D721Med (cell line): ENCODE data around the gene SRRM2.

Source experiments
- DNase-seq: peaks from one replicate; pipeline ENCODE4 v3.0.0; 2011; ENCODE audit warnings: low spot score; ENCODE audit not compliant: insufficient read length
- FAIRE-seq: peaks from 2 replicates; lab custom pipeline; 2011; peaks lifted over from hg19 to GRCh38; lab: Jason Lieb, UNC
- CTCF ChIP-seq: IDR thresholded peaks from 2 replicates; pipeline ENCODE4 v1.5.1; 2012; ENCODE audit warnings: mild to moderate bottlenecking, control low read depth; ENCODE audit not compliant: insufficient read depth; ENCODE audit errors: missing control alignments

SRRM2 gene

DNA sequence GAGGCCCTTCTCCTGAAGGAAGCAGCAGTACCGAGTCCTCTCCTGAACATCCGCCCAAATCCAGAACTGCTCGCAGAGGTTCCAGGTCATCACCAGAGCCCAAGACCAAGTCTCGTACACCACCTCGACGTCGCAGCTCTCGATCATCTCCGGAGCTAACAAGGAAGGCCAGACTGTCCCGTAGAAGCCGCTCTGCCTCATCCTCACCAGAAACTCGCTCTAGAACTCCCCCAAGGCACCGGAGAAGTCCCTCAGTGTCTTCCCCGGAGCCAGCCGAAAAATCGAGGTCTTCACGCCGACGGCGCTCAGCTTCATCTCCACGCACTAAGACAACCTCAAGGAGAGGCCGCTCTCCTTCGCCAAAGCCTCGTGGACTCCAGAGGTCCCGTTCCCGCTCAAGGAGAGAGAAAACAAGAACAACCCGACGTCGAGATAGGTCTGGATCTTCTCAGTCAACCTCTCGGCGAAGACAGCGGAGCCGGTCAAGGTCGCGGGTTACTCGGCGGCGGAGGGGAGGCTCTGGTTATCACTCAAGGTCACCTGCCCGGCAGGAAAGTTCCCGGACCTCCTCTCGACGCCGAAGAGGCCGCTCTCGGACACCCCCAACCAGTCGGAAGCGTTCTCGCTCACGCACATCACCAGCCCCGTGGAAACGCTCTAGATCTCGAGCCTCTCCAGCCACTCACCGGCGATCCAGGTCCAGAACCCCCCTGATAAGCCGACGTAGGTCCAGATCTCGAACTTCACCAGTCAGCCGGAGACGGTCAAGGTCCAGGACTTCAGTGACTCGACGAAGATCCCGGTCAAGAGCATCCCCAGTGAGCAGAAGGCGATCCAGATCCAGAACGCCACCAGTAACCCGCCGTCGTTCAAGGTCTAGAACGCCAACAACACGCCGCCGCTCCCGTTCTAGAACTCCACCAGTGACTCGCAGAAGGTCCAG, 13.3 kb downstream of the SRRM2 start:
- DNase-seq (no peak), FAIRE-seq (no peak)
- TF ChIP-seq CTCF: no peak

DNA sequence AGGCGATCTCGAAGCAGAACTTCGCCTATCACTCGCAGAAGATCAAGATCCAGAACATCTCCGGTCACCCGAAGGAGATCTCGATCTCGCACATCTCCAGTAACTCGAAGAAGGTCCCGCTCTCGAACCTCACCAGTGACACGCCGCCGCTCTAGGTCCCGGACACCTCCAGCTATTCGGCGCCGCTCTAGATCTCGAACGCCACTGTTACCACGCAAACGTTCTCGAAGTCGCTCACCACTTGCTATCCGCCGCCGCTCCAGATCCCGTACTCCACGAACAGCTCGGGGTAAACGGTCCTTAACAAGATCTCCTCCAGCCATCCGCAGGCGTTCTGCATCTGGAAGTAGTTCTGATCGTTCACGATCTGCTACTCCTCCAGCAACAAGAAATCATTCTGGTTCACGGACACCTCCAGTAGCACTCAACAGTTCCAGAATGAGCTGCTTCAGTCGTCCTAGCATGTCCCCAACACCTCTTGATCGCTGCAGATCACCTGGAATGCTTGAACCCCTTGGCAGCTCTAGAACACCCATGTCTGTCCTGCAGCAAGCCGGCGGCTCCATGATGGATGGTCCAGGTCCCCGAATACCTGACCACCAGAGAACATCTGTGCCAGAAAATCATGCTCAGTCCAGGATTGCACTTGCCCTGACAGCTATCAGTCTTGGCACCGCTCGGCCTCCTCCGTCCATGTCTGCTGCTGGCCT, 14.1 kb downstream of the SRRM2 start:
- FAIRE-seq (no peak), DNase-seq (no peak)
- no peak for TF ChIP-seq CTCF

GRCh38 chr16:2767140-2767731, 14.8 kb downstream of the SRRM2 start:
- DNase-seq (no peak), FAIRE-seq (no peak)
- no peak for TF ChIP-seq CTCF

DNA sequence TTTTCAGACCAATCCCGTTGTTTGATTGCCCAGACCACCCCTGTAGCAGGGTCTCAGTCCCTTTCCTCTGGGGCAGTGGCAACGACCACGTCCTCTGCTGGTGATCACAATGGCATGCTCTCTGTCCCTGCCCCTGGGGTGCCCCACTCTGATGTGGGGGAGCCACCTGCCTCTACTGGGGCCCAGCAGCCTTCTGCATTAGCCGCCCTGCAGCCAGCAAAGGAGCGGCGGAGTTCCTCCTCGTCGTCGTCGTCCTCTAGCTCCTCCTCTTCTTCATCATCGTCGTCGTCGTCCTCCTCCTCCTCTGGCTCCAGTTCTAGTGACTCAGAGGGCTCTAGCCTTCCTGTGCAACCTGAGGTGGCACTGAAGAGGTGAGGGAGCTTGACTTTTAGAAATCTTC, 15.5 kb downstream of the SRRM2 start:
- TF ChIP-seq CTCF: no peak
- no peak for FAIRE-seq
- no peak for DNase-seq

- no peak for DNase-seq
- FAIRE-seq: no peak
- TF ChIP-seq CTCF: no peak
Measured at GRCh38 chr16:2768403-2769089, 16.1 kb downstream of the SRRM2 start.

- TF ChIP-seq CTCF: no peak
- FAIRE-seq (no peak), DNase-seq (no peak)
Measured at GRCh38 chr16:2769100-2769529, 16.7 kb downstream of the SRRM2 start.
